ENCODE results near the gene PRSS50.

The PRSS50 gene

DNA sequence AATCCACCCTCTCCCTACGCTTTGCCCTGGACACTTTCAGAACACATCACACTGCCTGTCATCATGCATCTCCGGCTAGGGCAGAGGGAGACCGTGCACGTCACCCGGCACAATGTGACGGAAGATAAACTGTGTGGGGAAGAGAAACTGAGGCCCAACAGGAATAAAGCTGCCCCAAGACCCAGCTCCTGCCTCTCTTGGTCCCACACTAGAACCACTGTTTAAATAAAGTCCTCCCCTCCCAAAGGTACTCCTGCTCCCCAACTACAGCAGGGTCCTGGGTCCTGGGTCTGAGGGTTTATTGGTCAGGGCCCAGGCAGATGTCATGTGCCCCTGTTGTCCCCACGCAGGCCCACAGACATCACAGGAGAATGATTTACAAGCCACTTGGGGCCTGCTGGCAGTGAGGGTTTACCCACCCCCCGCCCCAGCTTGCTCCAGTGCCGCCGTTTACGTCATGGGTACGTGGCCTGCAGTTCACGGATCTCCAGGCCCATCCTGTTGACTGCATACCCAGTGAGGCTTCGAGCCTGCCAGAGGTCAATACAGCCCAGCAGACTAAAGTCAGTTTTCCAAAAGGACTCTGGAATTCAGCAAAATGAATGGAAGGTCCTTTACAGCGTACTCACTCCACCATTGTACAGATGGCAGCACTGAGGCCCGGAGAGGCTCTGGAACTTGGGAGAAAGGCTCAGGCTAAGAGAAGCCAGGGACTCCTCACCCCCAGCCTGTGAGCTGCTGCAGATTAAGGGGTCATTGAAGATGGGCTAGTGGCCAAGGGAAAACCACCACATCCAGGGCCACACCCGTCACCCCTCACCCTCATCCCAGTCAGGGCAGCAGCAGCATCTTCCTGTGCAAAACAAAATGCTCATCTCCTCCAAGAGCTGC is 47.4 kb downstream of the PRSS50 start:
- TF ChIP-seq, protein P1, sequence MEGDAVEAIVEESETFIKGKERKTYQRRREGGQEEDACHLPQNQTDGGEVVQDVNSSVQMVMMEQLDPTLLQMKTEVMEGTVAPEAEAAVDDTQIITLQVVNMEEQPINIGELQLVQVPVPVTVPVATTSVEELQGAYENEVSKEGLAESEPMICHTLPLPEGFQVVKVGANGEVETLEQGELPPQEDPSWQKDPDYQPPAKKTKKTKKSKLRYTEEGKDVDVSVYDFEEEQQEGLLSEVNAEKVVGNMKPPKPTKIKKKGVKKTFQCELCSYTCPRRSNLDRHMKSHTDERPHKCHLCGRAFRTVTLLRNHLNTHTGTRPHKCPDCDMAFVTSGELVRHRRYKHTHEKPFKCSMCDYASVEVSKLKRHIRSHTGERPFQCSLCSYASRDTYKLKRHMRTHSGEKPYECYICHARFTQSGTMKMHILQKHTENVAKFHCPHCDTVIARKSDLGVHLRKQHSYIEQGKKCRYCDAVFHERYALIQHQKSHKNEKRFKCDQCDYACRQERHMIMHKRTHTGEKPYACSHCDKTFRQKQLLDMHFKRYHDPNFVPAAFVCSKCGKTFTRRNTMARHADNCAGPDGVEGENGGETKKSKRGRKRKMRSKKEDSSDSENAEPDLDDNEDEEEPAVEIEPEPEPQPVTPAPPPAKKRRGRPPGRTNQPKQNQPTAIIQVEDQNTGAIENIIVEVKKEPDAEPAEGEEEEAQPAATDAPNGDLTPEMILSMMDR (IDR thresholded peaks at IDR 0.05; ENCODE audit: low read depth, low read length) = no peak
- DNase-seq (ENCODE audit: low read depth in 2 of 2) = no peak
- no peak overlapping the region for H3K4me3 ChIP-seq (replicated peaks in 1 of 2; ENCODE audit: low read depth in 2 of 2, low read length in 2 of 2)

DNA sequence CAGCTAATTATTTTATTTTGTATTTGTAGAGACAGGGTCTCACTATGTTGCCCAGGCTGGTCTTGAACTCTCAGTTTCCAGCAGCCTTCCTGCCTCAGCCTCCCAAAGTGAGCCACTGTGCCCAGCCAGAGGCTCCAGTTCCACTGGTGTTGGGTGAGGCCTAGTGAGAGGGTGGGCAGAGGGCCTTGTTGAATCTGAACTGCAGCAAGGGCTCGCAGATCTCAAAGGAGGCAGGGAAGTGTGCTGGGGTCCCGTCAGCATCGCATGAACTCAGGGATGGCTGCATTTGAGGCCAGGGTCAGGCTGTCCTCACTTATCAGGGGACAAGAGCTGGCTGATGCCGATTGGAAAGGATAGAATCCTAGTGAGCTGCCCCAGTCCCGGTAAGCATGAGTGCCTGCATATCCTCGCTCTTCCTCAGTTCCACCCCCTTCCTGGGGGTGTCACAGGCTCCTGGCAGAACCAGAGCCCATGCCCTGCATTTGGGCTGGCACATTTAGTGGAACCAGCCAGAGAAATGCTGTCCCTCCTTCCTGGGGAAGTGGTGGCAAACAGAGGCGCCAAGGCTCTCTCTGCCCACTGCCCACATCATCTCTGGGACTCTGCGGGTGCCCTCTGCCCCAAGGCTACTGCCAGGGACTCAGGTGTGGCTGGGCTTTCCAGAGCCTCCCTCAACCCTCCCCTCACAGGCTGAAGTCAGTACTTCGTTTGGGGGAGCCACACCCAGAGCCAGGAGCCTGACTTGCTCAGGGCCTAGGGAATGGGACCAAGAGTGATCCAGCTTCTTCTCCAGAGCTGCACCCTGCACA is 48.3 kb downstream of the PRSS50 start:
- TF ChIP-seq, protein P1 (IDR thresholded peaks at IDR 0.05; ENCODE audit: low read depth, low read length) = no peak

DNA sequence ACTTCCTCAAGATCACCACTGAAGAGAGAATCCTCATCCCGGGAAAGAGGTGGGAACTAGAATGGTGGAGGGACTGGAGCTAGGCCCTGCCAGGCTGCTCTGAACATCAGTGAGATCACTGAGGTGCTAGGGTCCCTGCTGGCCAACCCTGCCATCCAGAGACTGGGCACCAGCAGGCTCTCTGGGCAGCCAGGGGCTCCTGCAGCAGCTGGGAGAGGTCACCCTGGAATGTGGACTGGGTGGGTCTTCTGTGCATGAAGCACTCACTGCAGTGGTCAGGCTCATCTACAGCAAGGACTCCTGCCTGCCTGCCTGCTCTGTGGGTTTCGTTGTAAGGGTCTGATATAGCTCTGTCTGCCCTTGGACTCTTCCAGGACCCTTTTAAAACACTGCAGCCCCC is 49.1 kb downstream of the PRSS50 start:
- TF ChIP-seq, protein P1 (IDR thresholded peaks at IDR 0.05; ENCODE audit: low read depth, low read length) = no peak
- H3K4me3 ChIP-seq (replicated peaks in 1 of 2; ENCODE audit: low read depth in 2 of 2, low read length in 2 of 2) = no peak overlapping the region
- no peak for DNase-seq (ENCODE audit: low read depth in 2 of 2)

More for the DNA sequence above, 48.3 kb downstream of the PRSS50 start:
- no peak overlapping the region for H3K4me3 ChIP-seq (replicated peaks in 1 of 2; ENCODE audit: low read depth in 2 of 2, low read length in 2 of 2)
- no peak for DNase-seq (ENCODE audit: low read depth in 2 of 2)

DNA sequence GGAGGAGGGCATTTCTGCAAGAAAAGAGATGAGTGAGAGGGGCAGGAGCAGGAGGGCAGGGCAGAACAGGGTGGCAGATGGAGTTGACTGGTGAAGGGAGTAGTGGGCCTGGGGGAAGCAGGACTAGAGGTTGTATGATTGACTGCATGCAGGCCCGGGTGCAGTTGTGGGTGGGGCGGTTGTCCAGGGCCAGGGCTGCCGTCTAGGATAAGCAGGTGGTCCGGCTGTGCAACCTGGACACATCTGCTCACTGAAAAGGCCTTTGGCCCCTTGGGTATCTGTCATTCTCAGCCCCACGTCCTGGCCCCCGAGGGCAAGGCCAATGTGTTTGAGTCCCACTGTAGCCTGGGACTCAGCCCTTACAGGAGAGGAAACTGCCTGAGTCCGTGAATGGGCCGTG is 49.6 kb downstream of the PRSS50 start:
- H3K4me3 ChIP-seq (replicated peaks in 1 of 2; ENCODE audit: low read depth in 2 of 2, low read length in 2 of 2) = no peak overlapping the region
- no peak for DNase-seq (ENCODE audit: low read depth in 2 of 2)
- TF ChIP-seq, protein P1 (IDR thresholded peaks at IDR 0.05; ENCODE audit: low read depth, low read length) = no peak

DNA sequence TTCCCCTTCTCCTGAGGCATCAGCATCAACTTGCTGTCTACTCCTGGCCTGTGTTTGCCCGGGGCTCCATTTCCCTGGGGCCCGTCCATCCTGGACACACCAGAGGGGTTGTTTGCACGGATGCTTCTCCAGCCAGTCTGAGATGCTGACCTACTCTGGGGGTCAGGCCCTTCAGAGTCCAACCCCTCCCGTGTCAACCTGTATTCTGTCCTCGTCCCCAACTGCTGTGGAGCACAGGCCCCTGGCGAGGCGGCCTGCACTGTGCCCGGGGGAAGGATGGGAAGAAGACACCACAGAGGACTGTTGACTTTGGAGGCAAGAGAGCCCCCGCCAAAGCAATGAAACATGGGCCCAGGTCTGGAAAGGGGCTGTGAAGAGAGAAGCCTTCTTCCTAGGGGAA is 50.0 kb downstream of the PRSS50 start:
- no peak for DNase-seq (ENCODE audit: low read depth in 2 of 2)

DNA sequence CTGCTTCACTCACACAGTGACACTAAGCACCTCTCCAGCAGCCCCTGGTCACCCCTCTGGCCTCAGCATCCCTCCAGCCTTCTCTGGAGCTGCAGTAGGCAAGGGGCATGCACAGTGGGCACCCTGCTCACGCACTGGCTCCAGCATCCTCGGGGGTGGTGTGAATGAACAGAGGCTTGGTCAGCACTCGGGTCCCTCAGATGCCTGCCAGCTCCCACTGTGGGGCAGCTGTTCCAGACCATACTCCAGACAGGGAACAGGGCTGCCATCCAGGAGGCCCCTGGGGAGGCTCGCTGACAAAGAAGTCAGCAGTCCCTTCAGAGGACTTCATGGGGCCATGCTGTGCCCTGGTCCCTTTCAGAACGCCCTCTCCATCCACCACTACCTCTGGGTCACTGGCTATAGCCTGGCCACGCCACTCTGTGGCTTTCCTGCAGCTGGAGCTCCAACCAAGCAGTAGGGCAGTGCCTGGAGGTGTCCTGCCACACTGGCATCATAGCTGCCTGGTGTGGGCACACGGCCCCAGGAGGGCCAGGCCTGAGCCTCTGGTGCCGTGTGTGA is 50.5 kb downstream of the PRSS50 start:
- DNase-seq (ENCODE audit: low read depth in 2 of 2) = no peak
- TF ChIP-seq, protein P1 (IDR thresholded peaks at IDR 0.05; ENCODE audit: low read depth, low read length) = no peak
- no peak overlapping the region for H3K4me3 ChIP-seq (replicated peaks in 1 of 2; ENCODE audit: low read depth in 2 of 2, low read length in 2 of 2)

More for the DNA sequence above, 50.0 kb downstream of the PRSS50 start:
- H3K4me3 ChIP-seq (replicated peaks in 1 of 2; ENCODE audit: low read depth in 2 of 2, low read length in 2 of 2) = no peak overlapping the region
- TF ChIP-seq, protein P1 (IDR thresholded peaks at IDR 0.05; ENCODE audit: low read depth, low read length) = no peak
